Peyer's patch (tissue), 4 donors: Measurements from ENCODE around the gene RASSF3. TPM values are rescaled to one million over a fixed set of nuclear protein-coding genes. Genes with fewer than 3 reads are reported as not detected.
A peak's percentile ranks its signal among the peaks of the same experiment; 100 is the strongest.

ENCODE experiments used
- DNase-seq, 3 donors: peaks; one replicate each; pipeline ENCODE4 v3.0.0-alpha.2; 2017 to 2019
- H3K27ac ChIP-seq, 4 donors: fragments of 200-600 bp; sonication (generic); one replicate each; pipeline ENCODE4 v1.5.1; 2016 to 2019
- H3K27me3 ChIP-seq, 2 donors: fragments of 200-600 bp; sonication (generic); one replicate each; pipeline ENCODE4 v1.5.1; 2019
- H3K36me3 ChIP-seq, 3 donors: fragments of 200-600 bp; sonication (generic); one replicate each; pipeline ENCODE4 v1.5.1; 2016 to 2019
- H3K4me1 ChIP-seq, 4 donors: fragments of 200-600 bp; sonication (generic); one replicate each; pipeline ENCODE4 v1.5.1; 2016 to 2019
- H3K4me3 ChIP-seq, 4 donors: fragments of 200-600 bp; sonication (generic); 1 replicate in 3 of 4; 2 replicates in 1 of 4; pipeline ENCODE4 v1.5.1; 2016 to 2019; ENCODE audit warnings: mild to moderate bottlenecking in 1 of 4
- H3K9me3 ChIP-seq, 4 donors: fragments of 200-600 bp; sonication (generic); one replicate each; pipeline ENCODE4 v1.5.1; 2016 to 2019; ENCODE audit warnings: mild to moderate bottlenecking in 1 of 4
- CTCF ChIP-seq, 6 experiments: fragments of 450-650 bp in 4 of 6; fragments of 200-600 bp in 2 of 6; sonication (generic) in 1 of 6; IDR thresholded peaks; one replicate each; pipeline ENCODE4 v1.5.1; 2017 to 2019; ENCODE audit warnings: antibody characterized with exemption in 6 of 6, mild to moderate bottlenecking in 3 of 6, moderate library complexity in 1 of 6
- POLR2A ChIP-seq, 2 donors: fragments of 450-650 bp; IDR thresholded peaks; one replicate each; pipeline ENCODE4 v1.5.1; 2017; ENCODE audit warnings: antibody characterized with exemption in 2 of 2, mild to moderate bottlenecking in 2 of 2, moderate library complexity in 2 of 2
- total RNA-seq, 4 donors: library from RNA; depleted of rRNA; stranded (reverse); fragments of >200 nt; gene quantifications; one replicate each; pipeline ENCODE4 v1.1.0, GENCODE V29; 2016

RASSF3 gene
- total RNA-seq, 4 donors from 2014 or later, result 14.3 to 60.2 (median 27.2) TPM

- Histone ChIP-seq H3K4me3 (no peak overlapping the region), H3K27ac (peak overlapping the region; percentile 58 to 92 (median 76)), H3K36me3 (no peaks in the 10 kb centered on the region), H3K4me1 (peaks cover 12 to 93% (median 34%) of the 10 kb centered on the region in 4 donors), H3K9me3 (no peaks in the 10 kb centered on the region), H3K27me3 (no peaks in the 10 kb centered on the region)
- TF ChIP-seq CTCF (IDR thresholded peaks at IDR 0.05), result no peak
- peak in 1 of 2 donors; percentile 48 for TF ChIP-seq POLR2A (IDR thresholded peaks at IDR 0.05)
- DNase-seq, result peak in 2 of 3 donors; percentile 12 to 74
These were observed 60.8 kb downstream of the RASSF3 start for GRCh38 chr12:64670919-64671639.

DNA sequence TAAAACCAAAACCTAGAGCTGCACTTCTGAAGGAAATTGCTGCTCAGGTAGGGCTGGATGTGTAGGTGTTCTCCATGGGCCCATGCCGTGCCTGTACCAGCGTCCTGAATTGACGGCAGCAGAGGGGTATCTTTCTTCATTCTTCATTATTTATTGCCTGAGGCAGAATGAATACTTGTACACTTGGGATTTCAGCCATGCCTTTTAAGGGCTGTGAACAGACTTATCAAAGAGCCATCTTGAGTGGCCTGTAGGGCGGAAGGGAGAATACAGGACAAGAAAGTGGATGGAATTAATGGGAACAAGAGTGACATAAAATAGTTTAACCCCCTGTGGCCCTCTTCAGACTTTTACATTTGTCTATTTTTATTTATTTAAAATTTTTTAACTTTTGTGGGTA is 61.4 kb downstream of the RASSF3 start:
- Histone ChIP-seq H3K4me3 (no peak overlapping the region), H3K4me1 (peaks cover 12 to 91% (median 30%) of the 10 kb centered on the region in 4 donors), H3K9me3 (no peaks in the 10 kb centered on the region), H3K27ac (peak overlapping the region; percentile 34 to 92 (median 76)), H3K36me3 (no peaks in the 10 kb centered on the region), H3K27me3 (no peaks in the 10 kb centered on the region)
- DNase-seq, result no peak
- no peak for TF ChIP-seq CTCF (IDR thresholded peaks at IDR 0.05)
- no peak for TF ChIP-seq POLR2A (IDR thresholded peaks at IDR 0.05)

- Histone ChIP-seq H3K27ac (peak overlapping the region; percentile 34 to 82 (median 74)), H3K36me3 (no peaks in the 10 kb centered on the region), H3K27me3 (no peaks in the 10 kb centered on the region), H3K4me3 (peak overlapping the region in 1 of 4 donors; percentile 11), H3K9me3 (no peaks in the 10 kb centered on the region), H3K4me1 (peaks cover 12 to 87% (median 29%) of the 10 kb centered on the region in 4 donors)
- TF ChIP-seq CTCF (IDR thresholded peaks at IDR 0.05), result no peak
- TF ChIP-seq POLR2A (IDR thresholded peaks at IDR 0.05), result no peak
- peak; percentile 52 to 91 (median 85) for DNase-seq
These were observed 62.7 kb downstream of the RASSF3 start for GRCh38 chr12:64672925-64673409.

GRCh38 chr12:64673490-64674169 is 63.3 kb downstream of the RASSF3 start:
- Histone ChIP-seq H3K27ac (peak overlapping the region; percentile 34 to 82 (median 74)), H3K36me3 (no peaks in the 10 kb centered on the region), H3K4me1 (peaks cover 12 to 92% (median 29%) of the 10 kb centered on the region in 4 donors), H3K9me3 (no peaks in the 10 kb centered on the region), H3K27me3 (no peaks in the 10 kb centered on the region), H3K4me3 (no peak overlapping the region)
- TF ChIP-seq CTCF (IDR thresholded peaks at IDR 0.05) (no peak), POLR2A (IDR thresholded peaks at IDR 0.05) (no peak)
- no peak for DNase-seq

DNA sequence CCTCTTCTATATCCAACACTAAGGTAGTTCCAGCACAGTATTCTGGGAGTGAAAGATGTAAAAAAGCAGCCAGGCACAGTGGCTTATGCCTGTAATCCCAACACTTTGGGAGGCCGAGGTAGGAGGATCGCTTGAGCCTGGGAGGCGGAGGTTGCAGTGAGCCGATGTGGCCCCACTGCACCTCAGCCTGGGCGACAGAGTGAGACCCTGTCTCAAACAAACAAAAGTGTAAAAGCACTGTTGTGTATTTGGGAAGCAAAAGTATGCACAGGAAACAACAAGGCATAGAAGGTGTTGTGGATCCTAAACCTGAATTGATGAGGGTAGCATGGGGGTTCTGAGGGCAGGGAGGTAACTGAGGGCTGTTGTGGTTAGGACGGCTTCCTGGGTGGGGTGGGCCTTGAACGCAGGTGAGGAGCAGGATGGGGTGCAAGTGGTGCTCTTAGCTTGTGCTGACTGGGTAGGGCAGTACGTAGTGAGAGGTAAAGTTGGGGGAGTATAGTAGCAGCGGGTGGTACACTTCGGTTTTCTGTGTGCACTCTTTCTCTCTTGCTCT is 64.2 kb downstream of the RASSF3 start:
- H3K9me3 ChIP-seq, result no peaks in the 10 kb centered on the region
- no peak overlapping the region for H3K4me3 ChIP-seq
- TF ChIP-seq POLR2A (IDR thresholded peaks at IDR 0.05) (no peak), CTCF (IDR thresholded peaks at IDR 0.05) (no peak)
- H3K4me1 ChIP-seq, result peaks cover 13 to 93% (median 30%) of the 10 kb centered on the region in 4 donors
- H3K27ac ChIP-seq, result peak overlapping the region; percentile 38 to 82 (median 74)
- DNase-seq, result peak in 2 of 3 donors; percentile 70 to 84
- H3K27me3 ChIP-seq, result no peaks in the 10 kb centered on the region
- no peaks in the 10 kb centered on the region for H3K36me3 ChIP-seq
